Stimulated activated naive B cell treated with anti-CD40 and anti-IgM and Interleukin-4, amounts not matched to agents 10 μg/mL and 1 μg/mL and 100 μg/mL, for 72 hours (primary cell): Measurements from ENCODE around the gene ZNF761.
"Not testable (repeated sequence)": the region's sequence is repeated elsewhere in the genome, so short reads cannot be mapped to it uniquely, and the experiment has no call there.

Source experiments
- ATAC-seq, 2 donors: fragments of 150-1000 bp; cut with Tn5 transposase; replicated peaks; 2 replicates each; pipeline ENCODE4 v1.10.0; 2021; ENCODE audit warnings: moderate library complexity in 1 of 2
- DNase-seq: peaks from one replicate; pipeline ENCODE4 v3.0.0; 2021
- H3K27ac Mint-ChIP-seq: one replicate; pipeline ENCODE4 v1.8.0; 2022; ENCODE audit warnings: mild to moderate bottlenecking, mixed read lengths
- H3K27me3 Mint-ChIP-seq, 2 donors: one replicate each; pipeline ENCODE4 v1.8.0; 2022; ENCODE audit warnings: mixed read lengths in 2 of 2
- H3K36me3 Mint-ChIP-seq, 2 donors: one replicate each; pipeline ENCODE4 v1.8.0; 2022; ENCODE audit warnings: mixed read lengths in 2 of 2, mild to moderate bottlenecking in 1 of 2
- H3K4me1 Mint-ChIP-seq, 2 donors: one replicate each; pipeline ENCODE4 v1.8.0; 2022; ENCODE audit warnings: mixed read lengths in 2 of 2, mild to moderate bottlenecking in 1 of 2
- H3K4me3 Mint-ChIP-seq, 2 donors: one replicate each; pipeline ENCODE4 v1.8.0; 2022; ENCODE audit warnings: mild to moderate bottlenecking in 2 of 2, mixed read lengths in 2 of 2, moderate library complexity in 1 of 2
- H3K9me3 Mint-ChIP-seq, 2 donors: one replicate each; pipeline ENCODE4 v1.8.0; 2022; ENCODE audit warnings: mixed read lengths in 2 of 2, mild to moderate bottlenecking in 1 of 2

The ZNF761 gene

DNA sequence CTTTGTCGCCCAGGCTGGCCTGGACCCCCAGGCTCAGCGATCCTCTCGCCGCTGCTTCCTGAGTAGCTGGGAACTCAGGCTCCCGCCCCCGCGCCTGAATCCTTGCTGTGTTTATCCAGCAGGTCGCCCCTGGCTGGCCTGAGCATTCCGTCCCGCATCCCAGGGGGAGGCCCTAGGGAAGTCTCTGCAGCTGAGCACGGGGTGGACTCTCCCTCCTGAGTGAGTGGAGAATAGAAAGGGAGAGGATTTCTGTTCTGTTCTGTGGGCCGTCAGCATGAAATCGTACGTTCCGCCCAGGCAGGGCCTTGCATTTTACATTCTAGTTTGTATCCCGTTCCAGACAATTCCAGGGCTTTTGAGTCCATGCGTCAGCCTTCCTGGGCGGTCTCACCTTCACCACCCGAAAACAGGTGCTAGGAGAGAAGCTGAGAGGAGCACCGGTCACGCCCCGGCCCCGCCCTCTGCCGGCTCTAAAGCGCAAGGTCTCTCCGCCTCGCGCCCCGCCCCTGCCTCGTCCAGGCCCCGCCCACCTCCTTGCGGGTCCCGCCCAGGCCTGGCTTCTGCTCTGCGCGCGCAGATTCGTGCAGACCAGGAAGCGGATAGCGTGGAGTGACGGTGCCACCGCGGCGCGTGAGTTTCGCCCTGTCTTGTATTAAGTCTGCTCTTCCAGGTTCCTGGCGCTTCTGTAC lies at the start of gene ZNF761:
Gene ZNF761, plus strand, starts transcription at position 586 of the 689 bp plus-strand sequence. CDS start 15,285 bp downstream, outside the sequence.
- no peaks in the 10 kb centered on the region for H3K27me3 Mint-ChIP-seq

DNA sequence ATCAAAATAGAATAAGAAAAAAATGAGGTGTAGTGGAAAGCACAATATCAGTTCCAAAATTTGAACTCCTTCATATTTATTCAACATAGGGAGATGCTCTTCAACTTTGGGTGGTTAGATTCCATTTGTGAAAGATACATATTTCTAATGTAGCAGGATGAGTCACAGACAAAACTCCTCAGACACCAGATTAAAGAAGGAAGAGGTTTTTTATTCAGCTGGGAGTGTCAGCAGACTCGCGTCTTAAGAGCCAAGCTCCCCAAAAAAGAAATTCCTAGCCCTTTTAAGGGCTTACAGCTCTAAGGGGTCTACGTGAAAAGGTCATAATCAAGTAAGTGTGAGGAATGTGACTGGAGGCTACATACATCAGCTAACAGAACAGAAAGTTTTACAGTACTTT lies 43.6 kb upstream of the ZNF761 start:
- Mint-ChIP-seq H3K4me1 (peaks cover 5 to 15% of the 10 kb centered on the region in 2 donors), H3K4me3 (no peak overlapping the region), H3K9me3 (peaks cover 38 to 46% of the 10 kb centered on the region in 2 donors), H3K27ac (no peak overlapping the region), H3K36me3 (peaks cover 43 to 70% of the 10 kb centered on the region in 2 donors), H3K27me3 (no peaks in the 10 kb centered on the region)
- ATAC-seq (no peak), DNase-seq (no peak)

More for the DNA sequence above, at the start of gene ZNF761:
- H3K36me3 Mint-ChIP-seq = peaks cover 24 to 39% of the 10 kb centered on the region in 2 donors
- peak within 1 kb of the TSS; percentile 98 to 99 for H3K4me3 Mint-ChIP-seq
- peak within 1 kb of the TSS; percentile 98 for H3K27ac Mint-ChIP-seq
- peak; percentile 99 to 100 for ATAC-seq
- peaks cover 7 to 39% of the 10 kb centered on the region in 2 donors for H3K4me1 Mint-ChIP-seq
- no peaks in the 10 kb centered on the region for H3K9me3 Mint-ChIP-seq
- peak; percentile 94 for DNase-seq

DNA sequence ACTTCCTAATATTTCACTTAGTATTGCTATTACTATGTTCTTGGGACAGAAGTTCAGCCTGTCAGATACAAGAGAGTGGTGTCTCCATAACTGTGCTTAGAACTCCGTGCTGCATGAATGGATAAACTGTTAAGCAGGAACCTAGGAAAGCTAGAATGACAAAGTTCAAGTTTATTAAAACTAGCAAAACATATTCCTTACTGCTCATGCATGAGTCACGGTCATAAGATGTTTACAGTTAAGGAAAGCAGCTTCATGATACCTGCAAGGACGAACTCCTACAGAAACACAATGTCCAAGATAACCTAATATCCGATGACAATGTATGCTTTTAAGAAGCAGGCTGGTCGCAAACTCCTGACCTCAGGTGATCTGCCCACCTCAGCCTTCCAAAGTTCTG lies 42.9 kb upstream of the ZNF761 start:
- H3K4me1 Mint-ChIP-seq = peaks cover 5 to 15% of the 10 kb centered on the region in 2 donors
- no peak overlapping the region for H3K27ac Mint-ChIP-seq
- H3K4me3 Mint-ChIP-seq = no peak overlapping the region
- peaks cover 34 to 43% of the 10 kb centered on the region in 2 donors for H3K9me3 Mint-ChIP-seq
- no peak for DNase-seq
- no peaks in the 10 kb centered on the region for H3K27me3 Mint-ChIP-seq
- H3K36me3 Mint-ChIP-seq = peaks cover 38 to 62% of the 10 kb centered on the region in 2 donors
- ATAC-seq = no peak

GRCh38 chr19:53389571-53389970 lies 42.2 kb upstream of the ZNF761 start:
- Mint-ChIP-seq H3K4me1 (peaks cover 6 to 17% of the 10 kb centered on the region in 2 donors), H3K27me3 (no peaks in the 10 kb centered on the region), H3K4me3 (no peak overlapping the region), H3K36me3 (peaks cover 37 to 58% of the 10 kb centered on the region in 2 donors), H3K9me3 (peaks cover 33 to 42% of the 10 kb centered on the region in 2 donors), H3K27ac (peak overlapping the region; percentile 62)
- no peak for ATAC-seq
- no peak for DNase-seq

DNA sequence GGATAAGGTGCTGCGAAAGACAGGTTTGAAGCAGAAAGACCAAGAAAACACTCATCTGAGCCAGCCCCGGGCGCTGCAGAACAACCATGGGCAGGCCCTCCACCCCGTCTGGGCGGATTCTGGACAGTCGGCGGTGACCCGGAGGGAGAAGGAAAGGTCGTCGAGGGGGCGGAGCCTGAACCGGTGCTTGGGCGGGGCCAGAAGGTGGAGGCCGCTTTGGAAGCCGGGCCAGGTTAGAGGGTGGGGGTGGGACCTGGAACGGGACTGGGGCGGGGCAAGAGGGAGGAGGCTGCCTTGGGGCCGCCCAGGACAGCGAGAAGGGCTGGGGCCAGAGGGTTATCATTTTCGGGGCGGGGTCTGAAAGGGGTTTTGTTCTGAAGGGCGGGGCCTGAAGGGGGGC lies 41.8 kb upstream of the ZNF761 start:
- Mint-ChIP-seq H3K9me3 (peaks cover 30 to 37% of the 10 kb centered on the region in 2 donors), H3K4me1 (peaks cover 8 to 21% of the 10 kb centered on the region in 2 donors), H3K4me3 (no peak overlapping the region), H3K36me3 (peaks cover 33 to 54% of the 10 kb centered on the region in 2 donors), H3K27ac (peak overlapping the region; percentile 62), H3K27me3 (no peaks in the 10 kb centered on the region)
- DNase-seq = no peak
- ATAC-seq = no peak

DNA sequence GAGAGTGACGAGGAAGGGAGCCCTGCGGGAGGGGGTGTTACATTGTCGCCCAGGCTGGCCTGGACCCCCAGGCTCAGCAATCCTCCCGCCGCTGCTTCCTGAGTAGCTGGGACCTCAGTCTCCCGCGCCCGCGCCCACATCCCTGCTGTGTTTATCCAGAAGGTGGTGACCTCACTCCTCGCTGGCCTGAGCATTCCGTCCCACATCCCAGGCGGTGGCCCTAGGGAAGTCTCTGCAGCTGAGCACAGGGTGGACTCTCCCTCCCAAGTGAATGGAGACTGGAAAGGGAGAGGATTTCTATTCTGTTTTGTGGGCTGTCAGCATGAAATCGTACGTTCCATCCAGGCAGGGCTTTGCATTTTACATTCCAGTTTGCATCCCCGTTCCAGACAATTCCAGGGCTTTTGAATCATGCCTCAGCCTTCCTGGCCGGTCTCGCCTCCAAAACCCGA lies 37.2 kb upstream of the ZNF761 start:
- DNase-seq (no peak), ATAC-seq (peak in 1 of 2 donors; percentile 2)
- H3K27ac Mint-ChIP-seq = peak overlapping the region; percentile 97
- peaks cover 11 to 16% of the 10 kb centered on the region in 2 donors for H3K9me3 Mint-ChIP-seq
- H3K4me1 Mint-ChIP-seq = peaks cover 18 to 46% of the 10 kb centered on the region in 2 donors
- no peaks in the 10 kb centered on the region for H3K27me3 Mint-ChIP-seq
- peaks cover 19 to 38% of the 10 kb centered on the region in 2 donors for H3K36me3 Mint-ChIP-seq
- peak overlapping the region; percentile 92 to 94 for H3K4me3 Mint-ChIP-seq

GRCh38 chr19:53394974-53395839 lies 36.6 kb upstream of the ZNF761 start, which contains the start of gene ZNF765:
TSS of gene ZNF765 (plus strand) at chr19:53395149. CDS start at chr19:53398016, 2,867 bp downstream.
- ATAC-seq (peak; percentile 97 to 99), DNase-seq (peak; percentile 90)
- peak within 1 kb of the TSS; percentile 97 for H3K27ac Mint-ChIP-seq
- no peaks in the 10 kb centered on the region for H3K27me3 Mint-ChIP-seq
- peaks cover 16 to 39% of the 10 kb centered on the region in 2 donors for H3K4me1 Mint-ChIP-seq
- H3K4me3 Mint-ChIP-seq = peak within 1 kb of the TSS; percentile 92 to 94
- H3K36me3 Mint-ChIP-seq = peaks cover 23 to 39% of the 10 kb centered on the region in 2 donors
- H3K9me3 Mint-ChIP-seq = peaks cover 7 to 12% of the 10 kb centered on the region in 2 donors

DNA sequence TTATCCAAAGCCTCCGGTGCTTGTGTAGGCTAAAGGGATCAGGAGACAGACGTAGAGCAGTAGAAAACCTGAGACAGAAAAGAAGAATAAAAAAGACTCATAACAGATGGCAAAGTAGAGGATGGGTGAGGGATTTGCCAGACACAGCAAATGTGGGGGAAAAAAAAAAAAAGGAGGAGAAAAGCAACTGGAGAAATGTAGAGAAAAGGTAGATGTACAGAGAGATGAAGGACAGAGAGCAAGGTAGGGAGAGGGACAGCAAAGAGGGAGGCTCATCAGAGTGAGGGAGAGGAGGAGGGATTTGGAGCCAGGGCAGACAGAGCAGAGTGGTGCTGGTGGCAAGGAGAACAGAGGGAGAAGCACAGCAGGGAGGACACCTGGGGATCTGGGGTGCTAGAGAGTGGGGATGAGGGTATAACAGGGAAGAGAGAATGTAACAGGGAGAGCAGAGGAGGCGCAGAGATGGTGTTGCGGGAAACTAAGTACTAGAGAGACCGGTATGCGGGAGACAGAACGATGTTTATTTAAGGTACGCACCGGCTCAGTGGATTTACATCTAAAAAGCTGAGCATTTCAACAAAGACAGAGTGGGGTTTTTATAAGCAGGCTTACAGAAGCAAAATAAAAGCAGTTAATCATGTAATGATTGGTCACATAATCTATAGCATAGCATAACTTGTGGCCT lies 35.8 kb upstream of the ZNF761 start:
- not testable (repeated sequence) for H3K9me3 Mint-ChIP-seq, DNase-seq, H3K27me3 Mint-ChIP-seq, ATAC-seq
- Mint-ChIP-seq H3K27ac (peak overlapping the region; percentile 97), H3K4me3 (peak overlapping the region; percentile 92 to 94), H3K4me1 (peaks cover 13 to 31% of the 10 kb centered on the region in 2 donors), H3K36me3 (peaks cover 26 to 39% of the 10 kb centered on the region in 2 donors)

DNA sequence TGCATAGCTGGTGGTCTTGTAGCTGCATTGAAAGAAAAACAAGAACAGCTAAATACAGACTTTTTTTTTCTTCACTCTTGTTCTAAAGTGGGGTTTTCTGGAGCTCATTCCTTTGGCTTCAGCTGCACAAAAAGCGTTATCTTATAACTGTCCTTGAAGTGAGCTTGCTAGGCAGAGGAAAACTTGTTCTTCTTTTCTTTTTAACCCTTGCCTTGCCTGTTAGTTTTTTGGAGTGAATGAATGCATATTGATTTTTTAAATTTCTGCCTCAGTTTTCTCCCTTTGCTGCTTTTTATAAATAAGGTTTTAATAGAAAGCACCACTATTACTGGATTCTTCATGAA lies 35.3 kb upstream of the ZNF761 start:
- Mint-ChIP-seq H3K27ac (no peak overlapping the region), H3K27me3 (no peaks in the 10 kb centered on the region), H3K4me3 (peak overlapping the region in 1 of 2 donors; percentile 92), H3K4me1 (peaks cover 13 to 31% of the 10 kb centered on the region in 2 donors), H3K36me3 (peaks cover 27 to 41% of the 10 kb centered on the region in 2 donors), H3K9me3 (peaks cover 3% of the 10 kb centered on the region in 2 donors)
- no peak for ATAC-seq
- DNase-seq = no peak

DNA sequence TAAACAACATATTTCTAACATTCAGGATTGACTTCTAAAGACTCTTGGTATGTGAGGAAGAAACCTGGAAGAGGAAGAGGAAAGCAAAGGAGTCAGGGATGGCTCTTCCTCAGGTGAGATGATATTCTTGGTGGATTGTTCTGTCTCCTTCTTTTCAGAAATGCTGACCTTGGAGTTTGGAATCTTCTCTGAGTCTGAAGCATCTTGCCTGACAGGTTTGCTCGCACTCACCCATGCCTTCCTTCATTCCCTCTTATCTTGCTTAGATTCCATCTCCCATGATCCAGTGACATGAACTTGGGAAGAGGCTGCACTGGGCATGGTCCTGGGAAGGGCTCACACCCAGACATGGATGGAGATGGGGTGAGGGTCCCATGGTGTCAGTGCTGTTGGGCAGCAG lies 33.9 kb upstream of the ZNF761 start:
- H3K4me1 Mint-ChIP-seq = peaks cover 13 to 31% of the 10 kb centered on the region in 2 donors
- not testable (repeated sequence) for H3K4me3 Mint-ChIP-seq, ATAC-seq, H3K9me3 Mint-ChIP-seq, H3K27ac Mint-ChIP-seq, H3K27me3 Mint-ChIP-seq, DNase-seq
- H3K36me3 Mint-ChIP-seq = peaks cover 39 to 49% of the 10 kb centered on the region in 2 donors

DNA sequence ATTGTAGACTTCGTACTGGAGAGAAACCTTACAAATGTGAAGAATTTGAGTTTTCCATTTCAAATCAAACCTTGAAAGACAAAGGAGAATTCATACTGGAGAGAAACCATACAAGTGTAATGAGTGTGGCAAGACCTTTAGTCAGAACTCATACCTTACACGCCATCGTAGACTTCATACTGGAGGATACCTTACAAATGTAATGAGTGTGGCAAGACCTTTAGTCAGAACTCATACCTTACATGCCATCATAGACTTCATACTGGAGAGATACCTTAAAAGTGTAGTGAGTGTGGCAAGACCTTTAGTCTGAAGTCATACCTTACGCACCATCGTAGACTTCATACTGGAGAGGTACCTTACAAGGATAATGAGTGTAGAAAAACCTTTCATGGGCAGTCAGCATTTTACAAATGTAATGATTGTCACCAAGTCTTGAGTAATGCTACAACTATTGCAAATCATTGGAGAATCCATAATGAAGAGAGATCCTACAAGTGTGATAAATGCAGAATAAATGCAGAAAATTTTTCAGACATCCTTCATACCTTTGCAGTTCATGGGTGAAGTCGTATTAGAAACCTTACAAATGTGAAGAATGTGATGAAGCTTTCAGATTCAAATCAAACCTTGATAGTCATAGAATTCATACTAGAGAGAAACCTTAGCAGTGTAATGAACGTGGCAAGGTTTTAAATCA lies 22.1 kb upstream of the ZNF761 start:
- H3K9me3 Mint-ChIP-seq = peaks cover 40% of the 10 kb centered on the region in 2 donors
- no peaks in the 10 kb centered on the region for H3K27me3 Mint-ChIP-seq
- H3K4me3 Mint-ChIP-seq = no peak overlapping the region
- H3K27ac Mint-ChIP-seq = no peak overlapping the region
- ATAC-seq (no peak), DNase-seq (no peak)
- H3K36me3 Mint-ChIP-seq = peaks cover 70 to 85% of the 10 kb centered on the region in 2 donors
- no peaks in the 10 kb centered on the region for H3K4me1 Mint-ChIP-seq

DNA sequence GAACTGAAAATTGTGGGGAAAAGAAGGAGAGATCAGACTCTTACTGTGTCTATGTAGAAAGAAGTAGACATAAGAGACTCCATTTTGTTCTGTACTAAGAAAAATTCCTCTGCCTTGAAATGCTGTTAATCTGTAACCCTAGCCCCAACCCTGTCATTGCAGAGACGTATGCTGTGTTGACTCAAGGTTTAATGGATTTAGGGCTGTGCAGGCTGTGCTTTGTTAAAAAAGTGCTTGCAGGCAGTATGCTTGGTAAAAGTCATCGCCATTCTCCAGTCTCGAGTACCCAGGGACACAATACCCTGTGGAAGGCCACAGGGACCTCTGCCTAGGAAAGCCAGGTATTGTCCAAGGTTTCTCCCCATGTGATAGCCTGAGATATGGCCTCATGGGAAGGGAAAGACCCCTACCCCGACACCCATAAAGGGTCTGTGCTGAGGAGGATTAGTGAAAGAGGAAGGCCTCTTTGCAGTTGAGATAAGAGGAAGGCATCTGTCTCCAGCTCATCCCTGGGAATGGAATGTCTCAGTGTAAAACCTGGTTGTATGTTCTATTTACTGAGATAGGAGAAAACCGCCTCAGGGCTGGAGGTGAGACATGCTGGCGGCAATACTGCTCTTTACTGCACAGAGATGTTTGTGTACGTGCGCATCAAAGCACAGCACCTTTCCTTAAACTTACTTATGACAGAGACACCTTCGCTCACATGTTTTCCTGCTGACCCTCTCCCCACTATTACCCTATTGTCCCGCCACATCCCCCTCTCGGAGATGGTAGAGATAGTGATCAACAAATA lies 11.1 kb upstream of the ZNF761 start:
- H3K27me3 Mint-ChIP-seq, ATAC-seq, H3K9me3 Mint-ChIP-seq, H3K27ac Mint-ChIP-seq, H3K4me3 Mint-ChIP-seq, DNase-seq, H3K4me1 Mint-ChIP-seq: not testable (repeated sequence)
- H3K36me3 Mint-ChIP-seq = peaks cover 6 to 16% of the 10 kb centered on the region in 2 donors

GRCh38 chr19:53422551-53422950 lies 9.2 kb upstream of the ZNF761 start:
- H3K36me3 Mint-ChIP-seq = peaks cover under 1 to 2% of the 10 kb centered on the region in 2 donors
- no peak overlapping the region for H3K4me3 Mint-ChIP-seq
- no peak overlapping the region for H3K27ac Mint-ChIP-seq
- DNase-seq = no peak
- no peak for ATAC-seq
- peaks cover 0 to under 1% of the 10 kb centered on the region in 2 donors for H3K9me3 Mint-ChIP-seq
- H3K4me1 Mint-ChIP-seq = no peaks in the 10 kb centered on the region
- no peaks in the 10 kb centered on the region for H3K27me3 Mint-ChIP-seq
